Neural crest cell (in vitro differentiated cells): ENCODE data around the gene ANTXR2. TPM values are rescaled to one million over a fixed set of nuclear protein-coding genes. Genes with fewer than 3 reads are reported as not detected.

Experiments
- DNase-seq: peaks from one replicate; pipeline ENCODE4 v3.0.0; 2021; ENCODE audit warnings: low read depth, mixed read lengths, low spot score
- H3K27ac Mint-ChIP-seq: one replicate; pipeline ENCODE4 v1.8.0; 2021; ENCODE audit warnings: mild to moderate bottlenecking, mixed read lengths; ENCODE audit not compliant: unreplicated experiment
- H3K27me3 Mint-ChIP-seq: 2 replicates; pipeline ENCODE4 v1.8.0; 2021; ENCODE audit warnings: low read depth, mild to moderate bottlenecking, mixed read lengths
- H3K36me3 Mint-ChIP-seq: 2 replicates; pipeline ENCODE4 v1.8.0; 2021; ENCODE audit warnings: low read depth, mild to moderate bottlenecking, mixed read lengths
- H3K4me1 Mint-ChIP-seq: 2 replicates; pipeline ENCODE4 v1.8.0; 2021; ENCODE audit warnings: mixed read lengths
- H3K4me3 Mint-ChIP-seq: one replicate; pipeline ENCODE4 v1.8.0; 2021; ENCODE audit warnings: mild to moderate bottlenecking, mixed read lengths
- H3K9me3 Mint-ChIP-seq: 2 replicates; pipeline ENCODE4 v1.8.0; 2021; ENCODE audit warnings: mixed read lengths
- CTCF ChIP-seq: fragments of 200-600 bp; sonication (generic); conservative IDR thresholded peaks from 2 replicates; pipeline ENCODE4 v1.5.0; 2021; ENCODE audit warnings: antibody characterized with exemption, mild to moderate bottlenecking
- total RNA-seq: library from RNA; stranded (reverse); gene quantifications from 2 replicates; pipeline ENCODE4 v1.2.1, GENCODE V29; 2021

The ANTXR2 gene
- total RNA-seq, 1 donor from 2014 or later = 36.7 TPM

- H3K4me3 Mint-ChIP-seq = no peak overlapping the region
- no peak for DNase-seq
- no peaks in the 10 kb centered on the region for H3K36me3 Mint-ChIP-seq
- H3K27me3 Mint-ChIP-seq = no peaks in the 10 kb centered on the region
- H3K9me3 Mint-ChIP-seq = no peaks in the 10 kb centered on the region
- no peaks in the 10 kb centered on the region for H3K4me1 Mint-ChIP-seq
- no peak overlapping the region for H3K27ac Mint-ChIP-seq
- no peak for TF ChIP-seq CTCF
These were observed 203.3 kb downstream of the ANTXR2 start for GRCh38 chr4:79869597-79870237.

DNA sequence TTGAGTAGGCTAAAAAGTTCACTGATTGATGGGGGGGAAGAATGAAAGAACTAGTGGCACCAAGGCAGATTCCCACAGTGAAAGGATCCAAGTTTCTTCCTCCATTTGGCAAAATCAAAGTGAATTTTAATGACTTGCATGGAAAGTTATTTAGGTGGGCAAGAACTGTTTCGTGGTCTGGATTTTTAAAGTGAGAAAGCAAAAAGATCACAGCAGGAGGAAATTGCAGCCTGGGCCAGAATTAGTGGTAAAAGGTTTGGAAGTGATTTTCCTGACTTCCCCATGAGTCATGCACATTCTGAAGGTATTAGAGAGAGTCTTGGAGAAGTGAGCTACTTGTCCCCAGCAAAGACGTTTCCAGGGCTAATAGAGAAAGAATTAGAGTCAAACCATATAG is 207.8 kb downstream of the ANTXR2 start:
- H3K27ac Mint-ChIP-seq = no peak overlapping the region
- no peaks in the 10 kb centered on the region for H3K9me3 Mint-ChIP-seq
- H3K36me3 Mint-ChIP-seq = no peaks in the 10 kb centered on the region
- H3K4me1 Mint-ChIP-seq = no peaks in the 10 kb centered on the region
- H3K27me3 Mint-ChIP-seq = no peaks in the 10 kb centered on the region
- no peak for DNase-seq
- TF ChIP-seq CTCF = no peak
- H3K4me3 Mint-ChIP-seq = no peak overlapping the region

DNA sequence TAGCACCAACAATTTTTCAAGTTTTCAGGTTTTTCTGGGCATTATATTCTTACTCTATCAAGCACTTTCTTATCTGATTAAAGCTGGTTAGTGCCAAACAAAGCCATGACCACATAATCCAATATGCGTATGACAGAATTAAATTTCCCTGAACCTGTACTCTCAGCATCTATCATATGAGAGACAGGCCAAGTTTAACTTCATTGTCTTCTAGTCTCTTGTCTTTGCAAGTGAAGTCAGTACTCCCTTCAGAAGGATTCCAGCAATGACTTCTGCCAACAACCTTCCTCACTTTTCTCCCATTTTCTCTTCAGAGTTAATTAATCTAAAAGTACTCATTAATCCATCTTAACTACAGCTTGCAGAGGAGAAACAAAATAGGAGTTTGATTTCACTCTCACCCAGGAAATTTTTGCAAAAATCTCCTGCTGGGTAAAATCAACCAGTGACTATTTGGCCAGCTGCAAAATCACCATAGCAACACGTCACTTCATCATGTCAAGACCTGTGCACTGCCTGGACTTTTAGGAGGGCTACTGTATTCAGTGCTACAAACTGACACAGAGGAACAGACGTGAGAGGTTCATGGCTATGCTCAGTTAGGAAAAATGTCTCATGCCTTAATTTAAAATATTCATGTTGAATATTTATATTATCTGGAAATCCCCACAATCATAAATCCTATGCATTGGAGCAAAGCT is 208.4 kb downstream of the ANTXR2 start:
- Mint-ChIP-seq H3K36me3 (no peaks in the 10 kb centered on the region), H3K27me3 (no peaks in the 10 kb centered on the region), H3K9me3 (no peaks in the 10 kb centered on the region), H3K27ac (no peak overlapping the region), H3K4me3 (no peak overlapping the region), H3K4me1 (no peaks in the 10 kb centered on the region)
- TF ChIP-seq CTCF = no peak
- DNase-seq = no peak

- no peak overlapping the region for H3K27ac Mint-ChIP-seq
- H3K9me3 Mint-ChIP-seq = no peaks in the 10 kb centered on the region
- DNase-seq = no peak
- H3K4me3 Mint-ChIP-seq = no peak overlapping the region
- H3K36me3 Mint-ChIP-seq = no peaks in the 10 kb centered on the region
- no peaks in the 10 kb centered on the region for H3K4me1 Mint-ChIP-seq
- no peaks in the 10 kb centered on the region for H3K27me3 Mint-ChIP-seq
- no peak for TF ChIP-seq CTCF
These were observed 209.7 kb downstream of the ANTXR2 start for GRCh38 chr4:79863333-79863732.

GRCh38 chr4:79862821-79863220 is 210.2 kb downstream of the ANTXR2 start:
- no peak for DNase-seq
- Mint-ChIP-seq H3K36me3 (no peaks in the 10 kb centered on the region), H3K9me3 (no peaks in the 10 kb centered on the region), H3K4me3 (no peak overlapping the region), H3K4me1 (no peaks in the 10 kb centered on the region), H3K27me3 (no peaks in the 10 kb centered on the region), H3K27ac (peak overlapping the region; percentile 5)
- no peak for TF ChIP-seq CTCF
